Hepatocyte (in vitro differentiated cells): ENCODE data around the gene TNFRSF1B. TPM values are rescaled to one million over a fixed set of nuclear protein-coding genes. Genes with fewer than 3 reads are reported as not detected.

ENCODE experiments used
- DNase-seq: peaks from one replicate; pipeline ENCODE4 v3.0.0-alpha.2; 2016; ENCODE audit warnings: low spot score
- H2AFZ ChIP-seq: fragments of 200-600 bp; sonication (generic); 2 replicates; pipeline ENCODE4 v1.6.0; 2016; ENCODE audit warnings: antibody characterized with exemption, mild to moderate bottlenecking
- H3K27ac ChIP-seq: fragments of 200-600 bp; sonication (generic); 2 replicates; pipeline ENCODE4 v1.5.1; 2016; ENCODE audit warnings: mild to moderate bottlenecking
- H3K27me3 ChIP-seq: fragments of 200-600 bp; sonication (generic); 2 replicates; pipeline ENCODE4 v1.6.1; 2016
- H3K36me3 ChIP-seq: fragments of 200-600 bp; sonication (generic); replicated peaks from 2 replicates; pipeline ENCODE4 v1.5.1; 2016; ENCODE audit warnings: low read depth; ENCODE audit not compliant: insufficient read depth
- H3K4me1 ChIP-seq: fragments of 200-600 bp; sonication (generic); 2 replicates; pipeline ENCODE4 v1.5.1; 2016; ENCODE audit warnings: mild to moderate bottlenecking, moderate library complexity; ENCODE audit not compliant: insufficient read depth
- H3K4me2 ChIP-seq: fragments of 200-600 bp; sonication (generic); 2 replicates; pipeline ENCODE4 v1.6.0; 2016
- H3K4me3 ChIP-seq: fragments of 200-600 bp; sonication (generic); 2 replicates; pipeline ENCODE4 v1.5.1; 2016; ENCODE audit warnings: mild to moderate bottlenecking
- H3K79me2 ChIP-seq: fragments of 200-600 bp; sonication (generic); 2 replicates; pipeline ENCODE4 v1.6.0; 2017; ENCODE audit warnings: mild to moderate bottlenecking
- H3K9me2 ChIP-seq: fragments of 200-600 bp; sonication (generic); replicated peaks from 2 replicates; pipeline ENCODE4 v1.6.0; 2017; ENCODE audit warnings: mild to moderate bottlenecking; ENCODE audit not compliant: insufficient read depth
- H3K9me3 ChIP-seq: fragments of 200-600 bp; sonication (generic); 2 replicates; pipeline ENCODE4 v1.5.1; 2016; ENCODE audit warnings: low read depth, mild to moderate bottlenecking
- H4K20me1 ChIP-seq: fragments of 200-600 bp; sonication (generic); 2 replicates; pipeline ENCODE4 v1.6.0; 2016; ENCODE audit warnings: mild to moderate bottlenecking; ENCODE audit not compliant: insufficient read depth, poor library complexity, severe bottlenecking
- EZH2 ChIP-seq: fragments of 200-600 bp; sonication (generic); IDR thresholded peaks from 2 replicates; pipeline ENCODE4 v1.6.1; 2016; ENCODE audit warnings: antibody characterized with exemption, mild to moderate bottlenecking, borderline replicate concordance
- EZH2phosphoT487 ChIP-seq: fragments of 200-600 bp; sonication (generic); IDR thresholded peaks from one replicate; pipeline ENCODE4 v1.6.1; 2018; ENCODE audit warnings: antibody characterized with exemption, mild to moderate bottlenecking, low read depth, moderate library complexity; ENCODE audit not compliant: unreplicated experiment, severe bottlenecking
- WGBS: methylation state at CpG from one replicate; pipeline ENCODE4 v1.1.6; 2016; ENCODE audit warnings: low lambda C conversion rate; ENCODE audit errors: missing lambda C conversion rate; 5-methylcytosine and 5-hydroxymethylcytosine counted together
- polyA plus RNA-seq: library from polyadenylated mRNA; unstranded; fragments of >200 nt; fragmentation: Nextera tagmentation; extraction: Ambion mirVana; gene quantifications from 2 replicates; pipeline ENCODE4 v1.2.1, GENCODE V29; 2016
- total RNA-seq: library from RNA; depleted of rRNA; stranded (reverse); fragments of >200 nt; gene quantifications from 2 replicates; pipeline ENCODE4 v1.2.3, GENCODE V29; 2014
- TF ChIP-seq, protein P1 (sequence below): fragments of 200-600 bp; sonication (generic); IDR thresholded peaks from 2 replicates; pipeline ENCODE4 v1.5.1; 2016; ENCODE audit warnings: antibody characterized with exemption, mild to moderate bottlenecking; ENCODE audit not compliant: poor library complexity

The TNFRSF1B gene
- total and polyA plus RNA-seq, 2 experiments from 2014 or later: 4.3 to 13.4 TPM

GRCh38 chr1:12230549-12231275 lies 63.9 kb downstream of the TNFRSF1B start:
- WGBS: 2% methylated on average over 23 of the region's 36 CpGs
- DNase-seq: peak; percentile 58
- H3K4me2 ChIP-seq: peak overlapping the region; percentile 94
- H3K4me3 ChIP-seq: peak overlapping the region; percentile 76
- no peaks in the 10 kb centered on the region for H4K20me1 ChIP-seq
- H3K4me1 ChIP-seq: peaks cover 7% of the 10 kb centered on the region
- H3K9me2 ChIP-seq: no peaks in the 10 kb centered on the region
- peaks cover 53% of the 10 kb centered on the region for H3K79me2 ChIP-seq
- no peaks in the 10 kb centered on the region for H3K9me3 ChIP-seq
- H2AFZ ChIP-seq: peak overlapping the region; percentile 89
- peak overlapping the region; percentile 81 for H3K27ac ChIP-seq
- TF ChIP-seq EZH2: no peak
- TF ChIP-seq EZH2phosphoT487: no peak
- TF ChIP-seq, protein P1, sequence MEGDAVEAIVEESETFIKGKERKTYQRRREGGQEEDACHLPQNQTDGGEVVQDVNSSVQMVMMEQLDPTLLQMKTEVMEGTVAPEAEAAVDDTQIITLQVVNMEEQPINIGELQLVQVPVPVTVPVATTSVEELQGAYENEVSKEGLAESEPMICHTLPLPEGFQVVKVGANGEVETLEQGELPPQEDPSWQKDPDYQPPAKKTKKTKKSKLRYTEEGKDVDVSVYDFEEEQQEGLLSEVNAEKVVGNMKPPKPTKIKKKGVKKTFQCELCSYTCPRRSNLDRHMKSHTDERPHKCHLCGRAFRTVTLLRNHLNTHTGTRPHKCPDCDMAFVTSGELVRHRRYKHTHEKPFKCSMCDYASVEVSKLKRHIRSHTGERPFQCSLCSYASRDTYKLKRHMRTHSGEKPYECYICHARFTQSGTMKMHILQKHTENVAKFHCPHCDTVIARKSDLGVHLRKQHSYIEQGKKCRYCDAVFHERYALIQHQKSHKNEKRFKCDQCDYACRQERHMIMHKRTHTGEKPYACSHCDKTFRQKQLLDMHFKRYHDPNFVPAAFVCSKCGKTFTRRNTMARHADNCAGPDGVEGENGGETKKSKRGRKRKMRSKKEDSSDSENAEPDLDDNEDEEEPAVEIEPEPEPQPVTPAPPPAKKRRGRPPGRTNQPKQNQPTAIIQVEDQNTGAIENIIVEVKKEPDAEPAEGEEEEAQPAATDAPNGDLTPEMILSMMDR: no peak
- peaks cover 5% of the 10 kb centered on the region for H3K36me3 ChIP-seq
- H3K27me3 ChIP-seq: no peaks in the 10 kb centered on the region

GRCh38 chr1:12231276-12231595 lies 64.4 kb downstream of the TNFRSF1B start:
- peak overlapping the region; percentile 89 for H2AFZ ChIP-seq
- no peaks in the 10 kb centered on the region for H3K27me3 ChIP-seq
- DNase-seq: no peak
- peak overlapping the region; percentile 94 for H3K4me2 ChIP-seq
- H3K4me3 ChIP-seq: peak overlapping the region; percentile 76
- H3K4me1 ChIP-seq: peaks cover 7% of the 10 kb centered on the region
- H3K79me2 ChIP-seq: peaks cover 58% of the 10 kb centered on the region
- TF ChIP-seq EZH2phosphoT487 (no peak), EZH2 (no peak)
- TF ChIP-seq, protein P1: no peak
- no peaks in the 10 kb centered on the region for H3K9me3 ChIP-seq
- peaks cover 5% of the 10 kb centered on the region for H3K36me3 ChIP-seq
- no peaks in the 10 kb centered on the region for H3K9me2 ChIP-seq
- WGBS: 21% methylated on average over 4 of the region's 4 CpGs
- H3K27ac ChIP-seq: peak overlapping the region; percentile 81
- no peaks in the 10 kb centered on the region for H4K20me1 ChIP-seq

DNA sequence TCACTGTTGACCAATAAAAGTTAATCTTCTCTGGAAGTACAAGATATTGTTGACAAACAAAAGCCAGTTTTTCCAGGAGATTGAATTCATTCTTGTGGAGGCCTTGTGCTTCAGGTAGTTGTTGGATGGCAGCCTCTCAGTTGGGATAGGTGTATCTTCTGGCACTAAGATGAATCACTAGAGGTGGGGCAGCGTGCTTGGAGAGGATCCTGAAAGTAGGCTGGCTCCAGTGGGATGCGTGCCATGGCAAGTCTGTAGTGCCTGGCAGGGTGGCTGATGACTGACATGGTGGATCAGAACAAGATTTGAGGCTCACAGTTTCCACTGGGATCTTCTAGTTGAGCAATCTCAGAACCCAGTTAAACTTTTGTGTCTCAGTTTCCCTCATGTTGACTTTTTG lies 65.4 kb downstream of the TNFRSF1B start:
- WGBS: 84% methylated on average over 2 of the region's 2 CpGs
- H3K4me2 ChIP-seq: no peak overlapping the region
- H3K4me1 ChIP-seq: peaks cover 7% of the 10 kb centered on the region
- H3K79me2 ChIP-seq: peaks cover 59% of the 10 kb centered on the region
- DNase-seq: no peak
- H3K27ac ChIP-seq: no peak overlapping the region
- TF ChIP-seq, protein P1: no peak
- TF ChIP-seq EZH2 (no peak), EZH2phosphoT487 (no peak)
- H3K4me3 ChIP-seq: no peak overlapping the region
- H3K9me3 ChIP-seq: no peaks in the 10 kb centered on the region
- no peaks in the 10 kb centered on the region for H4K20me1 ChIP-seq
- no peaks in the 10 kb centered on the region for H3K9me2 ChIP-seq
- H3K36me3 ChIP-seq: peaks cover 5% of the 10 kb centered on the region
- H3K27me3 ChIP-seq: no peaks in the 10 kb centered on the region
- H2AFZ ChIP-seq: no peak overlapping the region
